OCI-LY7 (cell line): ENCODE measurements around the gene GALNT4.

Experiments used
- CTCF ChIP-seq: fragments of 200-600 bp; sonication (generic); conservative IDR thresholded peaks from 2 replicates; pipeline ENCODE4 v1.5.1; 2014; ENCODE audit warnings: mild to moderate bottlenecking, antibody characterized with exemption, low read length, moderate library complexity, mixed read lengths
- EZH2phosphoT487 ChIP-seq: fragments of 200-600 bp; sonication (generic); IDR thresholded peaks from 2 replicates; pipeline ENCODE4 v1.6.1; 2018; ENCODE audit warnings: low read depth, borderline replicate concordance, mild to moderate bottlenecking, mixed run types, antibody characterized with exemption, low read length, moderate library complexity, mixed read lengths

- TF ChIP-seq CTCF (no peak), EZH2phosphoT487 (no peak)
Observed at GRCh38 chr12:89528434-89528833, 3.8 kb upstream of the GALNT4 start.
